ENCODE results near the gene PRKAA1.
"Not testable (repeated sequence)": the region's sequence is repeated elsewhere in the genome, so short reads cannot be mapped to it uniquely, and the experiment has no call there.

PRKAA1 gene

DNA sequence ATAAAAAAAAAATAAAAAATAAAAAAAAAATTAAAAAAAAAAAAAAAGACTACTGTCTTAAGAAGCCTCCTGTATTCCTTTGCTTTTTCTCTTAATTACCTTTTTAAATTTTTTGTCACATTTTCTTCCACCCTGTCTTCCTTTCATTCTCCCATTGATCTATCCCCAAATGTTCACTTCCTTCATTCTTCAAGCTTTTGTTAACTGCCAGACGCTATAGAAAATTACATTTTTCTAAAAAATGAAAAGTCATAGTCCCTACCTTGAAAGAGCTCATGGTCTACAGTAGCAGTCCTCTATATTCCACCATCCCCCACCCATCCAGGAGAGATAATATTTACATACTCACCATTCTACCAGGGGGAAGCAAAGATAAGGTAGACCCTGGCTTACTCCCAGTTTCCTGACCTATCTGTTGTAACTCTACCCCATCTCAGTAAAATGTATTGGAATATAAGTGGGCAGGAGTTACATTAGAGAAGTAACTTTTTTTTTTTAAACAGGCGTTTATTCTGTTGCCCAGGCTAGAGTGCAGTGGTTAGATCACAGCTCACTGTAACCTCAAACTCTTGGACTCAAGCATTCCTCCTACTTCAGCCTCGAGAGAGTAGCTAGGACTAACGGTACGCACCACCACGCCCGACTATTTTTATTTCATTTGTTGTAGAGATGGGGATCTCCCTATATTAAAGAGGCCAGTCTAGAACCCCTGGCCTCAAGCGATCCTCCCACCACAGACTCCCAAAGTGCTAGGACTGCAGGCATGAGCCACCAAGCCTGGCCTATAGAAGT lies 3.8 kb upstream of the PRKAA1 start:
- H3K4me1 ChIP-seq (ENCODE audit: control insufficient read depth, insufficient read depth, low read length), result peaks cover 9% of the 10 kb centered on the region
- no peak overlapping the region for H3K27ac ChIP-seq (ENCODE audit: low read depth, low read length)
- no peak overlapping the region for H3K4me3 ChIP-seq (ENCODE audit: low read length)
- H3K36me3 ChIP-seq (ENCODE audit: control insufficient read depth, insufficient read depth, low read length), result no peaks in the 10 kb centered on the region
- no peaks in the 10 kb centered on the region for H3K27me3 ChIP-seq (ENCODE audit: control insufficient read depth, insufficient read depth, low read length)
- H3K9ac ChIP-seq (ENCODE audit: low read length), result no peak overlapping the region

- Histone ChIP-seq H3K4me1 (ENCODE audit: control insufficient read depth, insufficient read depth, low read length) (peaks cover 9% of the 10 kb centered on the region), H3K9ac (ENCODE audit: low read length) (no peak overlapping the region), H3K4me3 (ENCODE audit: low read length) (no peak overlapping the region), H3K27me3 (ENCODE audit: control insufficient read depth, insufficient read depth, low read length) (no peaks in the 10 kb centered on the region), H3K27ac (ENCODE audit: low read depth, low read length) (peak overlapping the region; percentile 95), H3K36me3 (ENCODE audit: control insufficient read depth, insufficient read depth, low read length) (no peaks in the 10 kb centered on the region)
Measured at GRCh38 chr5:40799258-40799657, 1.1 kb upstream of the PRKAA1 start.

- peaks cover 9% of the 10 kb centered on the region for H3K4me1 ChIP-seq (ENCODE audit: control insufficient read depth, insufficient read depth, low read length)
- no peak overlapping the region for H3K9ac ChIP-seq (ENCODE audit: low read length)
- H3K27ac ChIP-seq (ENCODE audit: low read depth, low read length), result peak overlapping the region; percentile 95
- H3K36me3 ChIP-seq (ENCODE audit: control insufficient read depth, insufficient read depth, low read length), result no peaks in the 10 kb centered on the region
- H3K4me3 ChIP-seq (ENCODE audit: low read length), result peak overlapping the region; percentile 95
- no peaks in the 10 kb centered on the region for H3K27me3 ChIP-seq (ENCODE audit: control insufficient read depth, insufficient read depth, low read length)
Measured at GRCh38 chr5:40798801-40799210, 632 bp upstream of the PRKAA1 start.

DNA sequence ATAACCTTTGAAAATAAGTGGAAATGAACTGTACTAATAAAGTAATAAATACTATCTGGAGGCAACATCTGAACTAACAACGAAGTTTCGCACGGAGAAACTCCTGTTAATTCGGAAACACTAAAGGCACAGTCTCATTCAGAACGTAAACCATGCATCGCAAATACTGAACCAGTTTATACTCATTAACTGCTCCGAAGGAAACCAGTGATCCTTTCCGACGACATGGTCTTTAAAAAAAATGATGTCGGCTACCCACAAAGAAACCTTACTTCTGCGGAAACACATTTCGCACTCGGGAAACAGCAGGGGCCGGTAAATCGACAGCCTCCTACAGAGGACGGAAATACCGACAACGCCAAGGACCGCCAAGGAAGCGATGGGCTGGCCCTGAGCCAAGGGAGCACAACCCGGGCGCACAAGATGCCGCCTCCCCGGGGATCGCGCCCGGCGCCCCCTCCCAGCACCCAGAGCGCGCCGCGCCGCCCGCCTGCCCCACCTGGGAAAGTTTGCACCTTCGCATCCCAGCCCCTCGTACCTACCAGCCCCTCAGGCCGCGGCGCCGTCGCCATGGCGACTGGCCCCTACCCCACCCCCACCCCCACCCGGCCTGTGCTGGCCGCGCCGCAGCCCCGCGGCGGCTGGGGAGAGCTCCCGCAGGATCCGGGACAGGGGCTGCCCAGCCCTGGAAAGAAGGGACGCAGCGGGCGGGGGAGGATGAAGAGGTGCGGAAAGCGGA lies 732 bp downstream of the PRKAA1 start:
- no peaks in the 10 kb centered on the region for H3K36me3 ChIP-seq (ENCODE audit: control insufficient read depth, insufficient read depth, low read length)
- peak overlapping the region; percentile 88 for H3K4me3 ChIP-seq (ENCODE audit: low read length)
- peaks cover 9% of the 10 kb centered on the region for H3K4me1 ChIP-seq (ENCODE audit: control insufficient read depth, insufficient read depth, low read length)

DNA sequence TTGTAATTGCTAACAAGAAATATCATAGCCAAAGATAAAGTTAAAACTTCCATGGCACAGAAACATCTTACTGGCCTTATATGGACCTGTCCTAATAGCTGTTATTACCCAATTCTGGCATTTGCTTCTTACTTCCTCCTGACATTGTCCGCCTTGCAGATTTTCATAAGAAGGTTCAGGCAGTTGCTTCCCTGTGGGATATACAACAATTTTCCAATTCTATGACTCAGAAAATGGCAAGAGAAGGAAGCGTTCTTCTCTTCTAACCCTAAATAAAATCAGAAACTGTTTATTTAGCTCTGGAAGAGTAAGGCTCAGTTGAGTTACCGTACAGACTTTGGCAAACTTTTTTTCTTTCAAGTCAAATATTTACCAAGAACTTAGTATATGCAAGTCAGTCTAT lies 1.7 kb downstream of the PRKAA1 start:
- no peaks in the 10 kb centered on the region for H3K27me3 ChIP-seq (ENCODE audit: control insufficient read depth, insufficient read depth, low read length)
- no peaks in the 10 kb centered on the region for H3K36me3 ChIP-seq (ENCODE audit: control insufficient read depth, insufficient read depth, low read length)
- peak overlapping the region; percentile 88 for H3K4me3 ChIP-seq (ENCODE audit: low read length)
- peaks cover 9% of the 10 kb centered on the region for H3K4me1 ChIP-seq (ENCODE audit: control insufficient read depth, insufficient read depth, low read length)
- no peak overlapping the region for H3K9ac ChIP-seq (ENCODE audit: low read length)
- no peak overlapping the region for H3K27ac ChIP-seq (ENCODE audit: low read depth, low read length)

More for the DNA sequence above, 732 bp downstream of the PRKAA1 start:
- Histone ChIP-seq H3K27me3 (ENCODE audit: control insufficient read depth, insufficient read depth, low read length) (no peaks in the 10 kb centered on the region), H3K27ac (ENCODE audit: low read depth, low read length) (peak overlapping the region; percentile 87), H3K9ac (ENCODE audit: low read length) (peak overlapping the region; percentile 45)

DNA sequence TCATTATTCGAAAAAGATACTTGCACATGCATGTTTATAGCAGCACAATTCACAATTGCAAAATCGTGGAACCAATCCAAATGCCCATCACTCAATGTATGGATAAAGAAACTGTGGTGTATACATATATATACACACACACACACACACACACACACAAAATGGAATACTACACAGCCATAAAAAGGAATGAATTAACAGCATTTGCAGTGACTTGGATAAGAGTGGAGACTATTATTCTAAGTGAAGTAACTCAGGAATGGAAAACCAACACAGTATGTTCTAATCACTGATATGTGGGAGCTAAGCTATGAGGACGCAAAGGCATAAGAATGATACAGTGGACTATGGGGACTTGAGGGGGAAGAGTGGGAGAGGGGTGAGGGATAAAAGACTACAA lies 3.3 kb downstream of the PRKAA1 start:
- H3K27me3 ChIP-seq (ENCODE audit: control insufficient read depth, insufficient read depth, low read length); H3K4me1 ChIP-seq (ENCODE audit: control insufficient read depth, insufficient read depth, low read length); H3K9ac ChIP-seq (ENCODE audit: low read length); H3K4me3 ChIP-seq (ENCODE audit: low read length); H3K36me3 ChIP-seq (ENCODE audit: control insufficient read depth, insufficient read depth, low read length); H3K27ac ChIP-seq (ENCODE audit: low read depth, low read length): not testable (repeated sequence)

GRCh38 chr5:40794340-40794739 lies 3.8 kb downstream of the PRKAA1 start:
- not testable (repeated sequence) for H3K27me3 ChIP-seq (ENCODE audit: control insufficient read depth, insufficient read depth, low read length); H3K4me3 ChIP-seq (ENCODE audit: low read length); H3K36me3 ChIP-seq (ENCODE audit: control insufficient read depth, insufficient read depth, low read length); H3K9ac ChIP-seq (ENCODE audit: low read length); H3K27ac ChIP-seq (ENCODE audit: low read depth, low read length); H3K4me1 ChIP-seq (ENCODE audit: control insufficient read depth, insufficient read depth, low read length)

DNA sequence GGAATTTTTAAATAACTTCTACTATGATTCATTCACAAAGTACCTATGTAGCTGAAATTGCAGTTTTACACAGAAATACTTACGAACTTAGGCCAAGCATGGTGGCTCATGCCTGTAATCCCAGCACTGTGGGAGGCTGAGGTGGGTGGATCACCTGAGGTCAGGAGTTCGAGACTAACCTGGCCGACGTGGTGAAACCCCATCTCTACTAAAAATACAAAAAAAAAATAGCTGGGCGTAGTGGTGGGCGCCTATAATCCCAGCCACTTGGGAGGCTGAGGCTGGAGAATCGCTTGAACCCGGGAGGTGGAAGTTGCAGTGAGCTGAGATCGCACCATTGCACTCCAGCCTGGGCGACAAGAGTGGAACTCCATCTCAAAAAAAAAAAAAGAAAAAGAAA lies 5.5 kb downstream of the PRKAA1 start:
- not testable (repeated sequence) for H3K4me1 ChIP-seq (ENCODE audit: control insufficient read depth, insufficient read depth, low read length)

GRCh38 chr5:40791715-40792139 lies 6.4 kb downstream of the PRKAA1 start:
- Histone ChIP-seq H3K4me3 (ENCODE audit: low read length) (no peak overlapping the region), H3K4me1 (ENCODE audit: control insufficient read depth, insufficient read depth, low read length) (no peaks in the 10 kb centered on the region), H3K27me3 (ENCODE audit: control insufficient read depth, insufficient read depth, low read length) (no peaks in the 10 kb centered on the region), H3K9ac (ENCODE audit: low read length) (no peak overlapping the region), H3K36me3 (ENCODE audit: control insufficient read depth, insufficient read depth, low read length) (peaks cover 5% of the 10 kb centered on the region), H3K27ac (ENCODE audit: low read depth, low read length) (no peak overlapping the region)

More for the DNA sequence above, 5.5 kb downstream of the PRKAA1 start:
- not testable (repeated sequence) for H3K36me3 ChIP-seq (ENCODE audit: control insufficient read depth, insufficient read depth, low read length); H3K27me3 ChIP-seq (ENCODE audit: control insufficient read depth, insufficient read depth, low read length); H3K27ac ChIP-seq (ENCODE audit: low read depth, low read length); H3K9ac ChIP-seq (ENCODE audit: low read length); H3K4me3 ChIP-seq (ENCODE audit: low read length)

- Histone ChIP-seq H3K4me3 (ENCODE audit: low read length) (no peak overlapping the region), H3K36me3 (ENCODE audit: control insufficient read depth, insufficient read depth, low read length) (peaks cover 5% of the 10 kb centered on the region), H3K27ac (ENCODE audit: low read depth, low read length) (no peak overlapping the region), H3K4me1 (ENCODE audit: control insufficient read depth, insufficient read depth, low read length) (no peaks in the 10 kb centered on the region), H3K27me3 (ENCODE audit: control insufficient read depth, insufficient read depth, low read length) (no peaks in the 10 kb centered on the region), H3K9ac (ENCODE audit: low read length) (no peak overlapping the region)
Measured at GRCh38 chr5:40790947-40791593, 7.1 kb downstream of the PRKAA1 start.

GRCh38 chr5:40788941-40789340 lies 9.2 kb downstream of the PRKAA1 start:
- H3K36me3 ChIP-seq (ENCODE audit: control insufficient read depth, insufficient read depth, low read length); H3K9ac ChIP-seq (ENCODE audit: low read length); H3K4me1 ChIP-seq (ENCODE audit: control insufficient read depth, insufficient read depth, low read length); H3K27me3 ChIP-seq (ENCODE audit: control insufficient read depth, insufficient read depth, low read length); H3K4me3 ChIP-seq (ENCODE audit: low read length); H3K27ac ChIP-seq (ENCODE audit: low read depth, low read length): not testable (repeated sequence)

DNA sequence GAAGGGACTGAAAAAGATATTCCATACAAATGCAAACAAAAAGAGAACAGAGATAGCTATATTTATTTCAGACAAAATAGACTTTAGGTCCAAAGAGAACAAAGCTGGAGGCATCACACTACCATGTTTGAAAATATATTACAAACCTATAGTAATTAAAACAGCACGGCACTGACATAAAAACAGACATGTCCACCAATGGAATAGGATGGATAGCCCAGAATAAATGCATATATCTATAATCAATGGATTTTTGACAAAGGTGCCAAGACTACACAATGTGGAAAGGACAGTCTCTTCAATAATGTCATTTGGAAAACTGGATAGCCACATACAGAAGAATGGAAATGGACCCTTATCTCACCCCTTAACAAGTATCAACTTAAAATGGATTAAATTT lies 10.2 kb downstream of the PRKAA1 start:
- Histone ChIP-seq H3K27me3 (ENCODE audit: control insufficient read depth, insufficient read depth, low read length) (no peaks in the 10 kb centered on the region), H3K4me1 (ENCODE audit: control insufficient read depth, insufficient read depth, low read length) (no peaks in the 10 kb centered on the region), H3K4me3 (ENCODE audit: low read length) (no peak overlapping the region), H3K36me3 (ENCODE audit: control insufficient read depth, insufficient read depth, low read length) (peaks cover 5% of the 10 kb centered on the region), H3K27ac (ENCODE audit: low read depth, low read length) (no peak overlapping the region), H3K9ac (ENCODE audit: low read length) (no peak overlapping the region)

All from rectal smooth muscle tissue (tissue), 1 donor.